Activated CD4-positive, alpha-beta T cell treated with anti-CD3 and anti-CD28 coated beads, Interleukin-2, amount 50 U/mL, for 48 hours (primary cell): ENCODE results near the gene CRLF1.
A peak's percentile ranks its signal among the peaks of the same experiment; 100 is the strongest.

ENCODE experiments used
- DNase-seq, 2 experiments: peaks; one replicate each; pipeline ENCODE4 v3.0.0-alpha.2; 2020

CRLF1 gene

DNA sequence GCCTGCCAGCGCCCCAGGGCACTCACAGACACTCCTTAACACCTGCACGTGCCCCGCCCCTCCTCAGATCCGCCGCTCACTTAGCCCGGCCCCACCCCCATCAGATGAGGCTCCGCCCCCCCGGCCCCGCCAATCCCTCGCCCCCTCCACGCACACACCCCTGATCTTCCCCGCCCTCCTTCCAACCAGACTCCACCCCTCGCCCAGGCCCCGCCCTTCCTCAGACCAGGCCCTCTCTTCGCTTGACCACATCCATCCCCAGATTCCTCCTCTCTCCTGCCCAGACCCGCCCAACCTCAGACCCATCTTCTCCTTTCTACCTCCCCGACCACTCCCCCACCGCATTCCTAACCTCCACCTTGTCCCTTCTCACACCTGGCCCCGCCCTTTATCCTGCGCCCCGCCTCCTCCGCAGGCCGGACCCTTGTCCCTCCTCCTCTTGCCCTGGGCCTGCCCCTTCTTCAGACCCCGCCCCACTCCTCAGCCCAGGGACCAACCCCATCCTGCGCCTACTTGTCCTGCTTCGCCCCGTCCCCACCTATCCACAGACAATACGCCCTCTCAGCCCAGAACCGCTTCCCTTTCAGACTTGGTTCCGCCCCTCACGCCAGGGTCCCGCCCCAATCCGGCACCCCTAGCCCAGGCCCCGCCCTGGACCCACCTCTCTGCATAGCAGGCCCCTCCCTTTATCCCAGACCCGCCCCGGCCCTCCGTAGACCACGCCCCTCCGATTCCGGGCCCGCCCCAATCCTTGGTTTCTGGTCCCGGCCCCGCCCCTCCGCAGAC is 29.8 kb upstream of the CRLF1 start:
- peak; percentile 100 for DNase-seq

- no peak for DNase-seq
These were observed 29.2 kb upstream of the CRLF1 start for GRCh38 chr19:18635831-18636182.

- DNase-seq = no peak
These were observed 28.2 kb upstream of the CRLF1 start for GRCh38 chr19:18634612-18635297.

DNA sequence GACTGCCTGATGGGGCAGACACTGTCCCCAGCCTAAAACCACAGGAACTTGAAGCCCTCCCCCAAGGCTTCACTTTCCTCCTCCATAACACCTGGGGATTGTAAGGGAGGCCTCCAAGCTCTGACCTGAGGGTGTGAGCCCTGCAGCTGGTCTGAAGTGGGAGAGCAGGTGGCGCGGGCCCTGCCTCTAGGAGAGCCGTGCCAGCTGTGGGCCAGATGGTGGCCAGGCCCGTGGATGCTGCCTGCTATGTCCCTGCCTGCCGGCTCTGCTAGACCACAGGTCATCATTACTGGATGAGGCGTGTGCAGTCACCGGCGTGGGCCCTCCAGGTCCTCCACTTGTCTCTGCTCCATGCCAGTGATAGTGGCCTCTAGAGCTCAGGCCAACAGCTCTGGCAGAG is 26.7 kb upstream of the CRLF1 start:
- no peak for DNase-seq

DNA sequence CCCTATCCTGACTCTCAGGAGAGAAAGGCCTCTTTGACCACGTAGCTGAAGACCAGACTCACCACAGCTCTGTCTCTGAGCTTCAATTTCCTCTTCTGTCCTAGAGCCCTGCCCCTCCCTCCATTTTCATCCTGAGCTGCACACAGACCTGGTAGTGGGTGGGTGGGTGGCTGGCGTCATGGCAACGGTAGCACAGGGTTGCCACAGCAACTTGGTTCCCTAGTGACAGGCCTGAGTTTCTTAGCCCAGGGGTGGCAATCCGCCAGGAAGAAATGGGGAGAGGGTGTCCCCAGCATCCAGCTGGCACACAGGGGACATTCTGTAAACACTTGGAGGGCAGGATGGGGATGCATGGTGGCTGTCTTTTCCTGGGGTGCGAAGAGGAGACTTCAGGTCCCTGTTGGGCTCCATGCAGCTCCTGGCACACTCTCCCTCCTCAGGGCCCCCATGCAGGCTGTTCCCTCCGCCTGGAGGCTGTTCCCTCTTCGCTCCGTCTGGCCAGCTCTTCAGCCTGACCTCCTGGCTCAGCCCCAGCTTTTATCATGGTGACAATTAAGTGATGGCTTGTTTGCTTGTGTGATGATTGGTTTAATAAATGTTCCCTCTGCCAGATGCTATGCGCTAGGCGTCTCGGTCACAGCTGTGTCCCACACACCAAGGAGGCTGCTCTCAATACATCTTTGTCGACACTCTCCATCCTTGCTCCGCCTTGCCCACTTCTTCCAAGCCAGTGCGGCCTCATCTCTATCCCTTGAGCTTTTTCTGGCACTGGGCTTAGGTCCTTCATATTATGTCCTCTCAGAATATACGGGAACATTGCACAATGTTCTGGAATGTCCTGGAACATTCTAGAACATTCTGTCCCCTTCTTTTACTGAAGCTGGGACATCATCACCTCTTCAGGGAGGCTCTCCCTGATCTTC is 22.8 kb upstream of the CRLF1 start:
- DNase-seq = no peak

GRCh38 chr19:18626906-18627305 is 20.3 kb upstream of the CRLF1 start:
- no peak for DNase-seq

DNA sequence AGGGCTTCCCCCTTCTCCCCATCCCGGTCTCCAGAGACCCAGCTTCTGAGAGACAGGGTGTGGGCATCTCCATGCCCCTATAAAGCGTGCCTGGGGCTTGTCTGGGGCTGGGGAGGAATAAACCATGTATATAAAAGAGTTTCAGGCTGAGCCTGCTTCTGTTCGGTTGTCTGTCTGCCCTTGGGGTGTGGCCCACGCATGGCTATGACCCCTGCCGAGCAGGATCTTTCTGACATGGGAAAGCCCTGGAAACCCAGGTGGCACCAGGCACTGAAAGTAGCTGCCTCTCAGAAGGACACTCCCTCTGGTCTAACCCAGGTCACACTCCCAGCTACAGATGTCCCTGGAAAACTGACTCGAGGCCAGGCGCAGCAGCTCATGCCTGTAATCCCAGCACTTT is 14.3 kb upstream of the CRLF1 start:
- no peak for DNase-seq

DNA sequence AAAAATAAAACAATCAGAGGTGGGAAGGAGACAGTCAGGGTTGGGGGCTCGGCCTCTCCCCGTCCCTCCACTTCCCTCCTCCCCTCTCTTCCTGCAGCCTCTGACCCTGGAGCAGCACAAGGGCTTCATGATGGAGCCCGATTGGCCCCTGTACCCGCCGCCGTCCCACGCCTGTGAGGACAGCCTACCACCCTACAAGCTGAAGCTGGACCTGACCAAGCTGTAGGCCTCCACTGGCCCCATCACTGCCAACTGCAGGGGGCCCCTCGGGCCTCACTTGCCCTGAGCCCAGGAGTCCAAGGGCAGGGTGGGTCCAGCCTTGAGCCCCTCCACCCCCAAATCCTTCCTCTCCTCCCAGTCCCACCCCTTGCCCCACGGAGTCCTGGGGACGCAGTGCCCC is 13.7 kb upstream of the CRLF1 start:
- DNase-seq = no peak

DNA sequence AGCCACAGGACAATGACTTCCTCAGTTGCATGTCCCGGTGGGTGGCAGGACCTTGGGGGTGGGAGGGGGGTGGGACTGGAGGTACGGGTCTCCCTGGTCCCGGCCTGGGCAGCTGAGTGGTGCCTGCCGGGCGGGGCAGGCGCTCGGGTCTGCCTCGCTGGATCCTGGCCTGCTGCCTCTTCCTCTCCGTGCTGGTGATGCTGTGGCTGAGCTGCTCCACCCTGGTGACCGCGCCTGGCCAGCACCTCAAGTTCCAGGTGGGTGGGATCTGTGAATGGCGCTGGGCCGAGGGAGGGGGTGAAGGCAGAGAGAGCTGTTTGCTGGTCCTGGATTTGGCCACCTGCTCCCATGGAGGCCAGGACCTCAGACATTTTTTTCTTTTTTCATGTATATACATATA is 11.6 kb upstream of the CRLF1 start:
- no peak for DNase-seq

- no peak for DNase-seq
These were observed 11.0 kb upstream of the CRLF1 start for GRCh38 chr19:18617562-18617961.

GRCh38 chr19:18616023-18616422 is 9.4 kb upstream of the CRLF1 start:
- no peak for DNase-seq

GRCh38 chr19:18613589-18614234 is 7.1 kb upstream of the CRLF1 start:
- DNase-seq = no peak

GRCh38 chr19:18612772-18613588 is 6.4 kb upstream of the CRLF1 start, which contains the start of gene TMEM59L:
TMEM59L (plus strand) TSS chr19:18612870; CDS start chr19:18612959, 89 bp downstream.
- DNase-seq = peak; percentile 33 to 47

DNA sequence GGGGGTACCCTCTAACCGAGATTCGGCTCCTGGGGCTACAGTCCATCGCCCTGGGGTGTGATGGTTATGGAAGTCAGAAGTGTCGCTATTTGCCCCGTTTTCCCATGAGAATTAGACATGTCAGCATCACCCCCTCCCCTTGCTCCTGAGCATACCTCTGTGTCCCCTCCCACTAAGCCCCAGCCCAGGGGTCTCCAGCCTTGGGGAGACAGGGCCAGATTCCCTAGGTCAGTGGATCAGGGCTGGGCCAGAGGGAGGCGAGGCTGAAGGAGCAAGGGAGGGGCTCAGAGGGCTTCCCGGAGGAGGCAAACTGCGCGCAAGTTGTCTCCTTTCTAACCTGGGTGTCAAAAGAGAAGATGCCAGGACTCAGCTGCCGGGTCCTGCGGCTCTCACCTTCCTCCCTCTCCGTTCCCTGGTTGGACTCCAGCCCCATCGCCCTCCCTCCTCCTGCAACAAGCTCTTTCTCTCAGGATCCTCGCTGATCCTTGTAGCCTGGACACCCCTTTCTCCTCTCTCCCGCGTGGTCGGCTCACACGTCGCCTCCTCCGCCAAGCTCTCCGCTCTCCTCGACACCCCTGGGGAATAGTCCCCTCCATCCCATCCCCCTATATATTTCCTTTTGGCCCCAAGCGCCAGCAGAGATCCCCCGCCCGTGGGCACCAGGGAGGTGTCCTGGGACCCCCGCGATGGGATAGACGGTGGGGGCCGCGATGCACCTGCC is 5.6 kb upstream of the CRLF1 start:
- no peak for DNase-seq

DNA sequence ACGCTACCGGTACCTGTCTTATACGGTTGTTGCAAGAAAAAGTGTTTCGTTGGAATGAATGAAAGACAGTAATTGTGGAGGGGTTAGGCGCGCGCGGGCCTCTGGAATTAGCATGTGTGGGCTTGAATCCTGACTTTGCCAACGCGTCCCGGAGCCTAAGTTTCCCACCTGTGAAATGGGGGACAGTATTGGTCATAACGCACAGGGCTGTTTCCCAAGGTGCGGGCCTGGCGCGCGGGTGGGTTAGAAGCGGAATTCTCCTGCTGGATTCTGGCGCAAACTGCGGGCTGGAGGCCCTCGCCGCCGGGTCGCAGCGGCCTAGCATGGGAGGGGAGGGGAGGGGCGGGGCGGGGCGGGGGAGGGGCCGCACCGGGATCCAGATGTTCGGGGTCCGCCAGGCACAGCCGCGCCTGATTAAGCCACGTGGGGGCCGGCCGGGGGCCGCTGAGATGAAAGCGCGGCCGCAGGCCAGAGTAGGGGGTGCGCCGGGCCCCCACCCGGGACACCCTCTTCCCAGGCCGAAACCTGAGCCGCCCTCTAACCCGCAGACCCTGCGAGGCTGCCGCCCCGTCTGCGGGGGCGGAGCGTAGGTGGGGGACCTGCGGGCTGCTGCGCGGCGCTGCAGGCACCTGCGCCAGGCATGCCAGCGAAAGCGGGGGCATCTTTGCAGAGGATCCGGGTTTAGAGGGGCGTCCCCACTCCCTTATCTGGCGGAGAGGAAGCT is 4.9 kb upstream of the CRLF1 start:
- DNase-seq = no peak

DNA sequence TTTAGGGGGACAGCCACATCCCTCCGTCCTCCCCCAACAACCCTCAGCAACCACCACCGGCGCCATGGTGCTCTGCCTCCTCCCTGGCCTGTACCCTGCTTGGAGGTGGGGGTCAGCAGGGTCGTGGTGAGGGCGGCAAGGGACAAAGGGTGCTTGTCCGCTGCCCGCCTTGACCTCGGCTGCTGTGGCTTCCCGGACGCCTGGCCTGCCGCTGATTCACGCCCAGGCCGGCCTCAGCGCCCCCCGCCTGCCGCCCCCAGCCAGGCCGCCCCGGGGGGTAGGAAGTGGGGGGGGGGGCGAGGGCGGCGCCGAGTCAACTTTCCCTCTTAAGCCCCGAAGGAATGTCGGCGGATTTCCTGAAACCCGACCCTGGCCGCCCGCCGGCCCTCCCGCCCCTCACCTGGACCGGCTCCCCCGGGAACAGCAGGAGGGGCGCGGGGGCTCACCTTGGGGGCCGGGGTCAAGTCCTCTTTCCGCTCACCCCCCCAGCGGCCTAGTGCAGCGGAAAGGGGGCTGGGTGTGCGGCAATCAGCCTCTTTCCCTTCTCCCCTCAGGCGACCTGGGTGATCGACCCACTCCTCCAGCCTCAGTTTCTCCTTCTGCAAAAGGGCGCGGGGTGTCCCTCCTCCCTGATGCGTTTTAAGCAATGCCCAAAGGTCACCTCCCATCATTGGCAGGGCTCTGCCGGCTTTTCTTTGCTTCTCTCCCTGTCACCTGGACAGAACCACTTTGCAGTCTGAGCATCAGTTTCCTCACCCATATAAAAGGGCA is 4.1 kb upstream of the CRLF1 start:
- no peak for DNase-seq

DNA sequence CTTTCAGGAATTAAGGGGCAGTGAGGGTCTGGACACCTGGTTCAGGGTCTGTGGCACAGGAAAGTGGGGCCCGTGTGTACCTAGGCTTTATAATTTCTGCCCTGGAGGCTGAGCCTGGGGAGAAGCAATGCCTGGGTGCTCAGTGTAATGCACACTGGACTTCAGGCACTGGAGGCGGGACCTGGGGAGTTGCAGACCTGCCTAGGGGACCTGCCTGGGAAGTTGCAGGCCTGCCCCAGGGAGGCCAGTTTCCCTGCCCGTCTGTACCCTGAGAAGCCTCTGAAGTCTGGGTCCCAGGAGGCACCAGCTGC is 3.6 kb upstream of the CRLF1 start:
- no peak for DNase-seq

DNA sequence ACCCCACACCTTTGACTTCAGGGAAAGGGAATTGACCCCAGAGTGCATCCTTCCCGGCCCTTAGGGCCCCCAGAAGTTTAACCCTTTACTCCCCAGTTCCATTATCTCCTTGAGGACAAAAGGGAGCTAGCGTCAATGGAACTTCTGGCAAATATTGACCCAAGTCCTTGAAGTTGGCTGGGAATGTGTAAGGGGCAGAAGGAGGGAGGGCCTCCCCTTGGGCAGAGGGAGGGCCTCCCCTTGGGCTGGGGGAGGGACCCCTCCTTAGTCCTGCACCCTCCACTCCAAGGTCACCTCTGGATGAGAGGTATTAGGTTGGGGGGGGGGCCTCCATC is 3.1 kb upstream of the CRLF1 start:
- no peak for DNase-seq

- DNase-seq = no peak
These were observed 2.5 kb upstream of the CRLF1 start for GRCh38 chr19:18608805-18609716.
